IPS-18c (cell line): ENCODE measurements around the gene MXRA8.
"Not testable (repeated sequence)": the region's sequence is repeated elsewhere in the genome, so short reads cannot be mapped to it uniquely, and the experiment has no call there.

Experiments used
- H3K4me3 ChIP-seq: 2 replicates; pipeline ENCODE4 v1.7.0; 2013; ENCODE audit warnings: low read depth, mild to moderate bottlenecking, low read length, moderate library complexity; ENCODE audit not compliant: insufficient read depth
- H3K9me3 ChIP-seq: one replicate; pipeline ENCODE4 v1.6.1; 2013; ENCODE audit warnings: mild to moderate bottlenecking, low read length, moderate library complexity; ENCODE audit not compliant: control insufficient read depth, insufficient read depth

Gene MXRA8

GRCh38 chr1:1397839-1398523 is 39.6 kb upstream of the MXRA8 start:
- peak overlapping the region; percentile 93 for H3K4me3 ChIP-seq
- peaks cover 2% of the 10 kb centered on the region for H3K9me3 ChIP-seq

- Histone ChIP-seq H3K4me3 (no peak overlapping the region), H3K9me3 (peaks cover 2% of the 10 kb centered on the region)
Measured at GRCh38 chr1:1395166-1395565, 36.8 kb upstream of the MXRA8 start.

- no peak overlapping the region for H3K4me3 ChIP-seq
Measured at GRCh38 chr1:1394116-1394515, 35.8 kb upstream of the MXRA8 start.

DNA sequence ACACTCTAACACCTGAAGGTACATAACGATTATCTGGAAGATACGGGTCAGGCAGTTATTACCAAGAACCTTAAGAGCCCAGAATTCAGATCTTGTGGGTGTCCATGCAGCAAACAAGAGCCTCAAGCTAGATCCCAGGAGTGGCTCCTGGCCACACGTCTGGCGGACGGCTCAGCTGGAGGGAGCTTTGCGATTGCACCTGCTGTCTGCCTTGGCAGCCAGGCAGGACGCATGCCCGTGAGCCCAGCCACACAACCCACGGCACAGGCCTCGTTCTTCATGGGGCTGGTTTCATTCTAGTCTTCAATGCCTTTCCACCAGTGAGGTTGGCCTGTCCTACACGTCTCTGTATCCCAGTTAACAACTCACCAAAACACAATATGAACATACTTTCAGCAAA is 35.1 kb upstream of the MXRA8 start:
- Histone ChIP-seq H3K9me3 (peaks cover 2% of the 10 kb centered on the region), H3K4me3 (no peak overlapping the region)

More at GRCh38 chr1:1394116-1394515, 35.8 kb upstream of the MXRA8 start:
- H3K9me3 ChIP-seq: peaks cover 2% of the 10 kb centered on the region

- peaks cover 2% of the 10 kb centered on the region for H3K9me3 ChIP-seq
- no peak overlapping the region for H3K4me3 ChIP-seq
Measured at GRCh38 chr1:1393014-1393413, 34.7 kb upstream of the MXRA8 start.

DNA sequence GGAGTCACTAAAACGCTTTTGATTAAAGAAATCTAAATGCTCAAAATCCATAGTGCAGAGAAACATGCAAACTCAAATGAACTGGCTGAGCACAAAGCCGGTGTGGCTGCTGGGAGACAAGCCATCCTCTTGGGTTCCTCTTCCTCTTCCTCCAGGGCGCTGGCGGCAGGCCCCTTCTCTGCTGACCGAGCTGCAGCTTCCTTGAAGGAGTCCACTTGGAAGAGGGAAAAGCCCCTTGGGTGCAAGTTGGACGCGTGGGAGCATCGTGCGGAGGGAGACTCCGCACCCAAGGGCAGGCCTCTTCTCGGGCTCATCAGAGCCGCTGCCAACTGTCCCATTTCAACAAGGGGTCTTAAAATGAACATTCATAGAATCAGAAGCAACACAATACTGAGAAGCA is 32.9 kb upstream of the MXRA8 start:
- no peak overlapping the region for H3K4me3 ChIP-seq
- peaks cover 2% of the 10 kb centered on the region for H3K9me3 ChIP-seq

GRCh38 chr1:1390675-1391074 is 32.3 kb upstream of the MXRA8 start:
- H3K4me3 ChIP-seq: no peak overlapping the region
- H3K9me3 ChIP-seq: peaks cover 2% of the 10 kb centered on the region

DNA sequence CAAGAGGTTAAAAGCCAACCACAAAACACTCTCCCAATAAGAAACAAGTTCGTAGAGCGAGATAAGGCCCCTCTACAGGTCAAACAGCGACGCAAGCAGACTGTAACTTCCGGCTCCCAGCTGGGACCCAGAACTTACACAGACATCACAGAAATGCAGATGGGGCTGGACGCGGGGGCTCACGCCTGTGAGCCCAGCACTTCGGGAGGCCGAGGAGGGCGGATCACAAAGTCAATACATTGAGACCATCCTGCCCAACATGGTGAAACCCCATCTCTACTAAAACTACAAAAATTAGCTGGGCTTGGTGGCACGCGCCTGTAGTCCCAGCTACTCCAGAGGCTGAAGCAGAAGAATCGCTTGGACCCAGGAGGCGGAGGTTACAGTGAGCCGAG is 29.7 kb upstream of the MXRA8 start:
- Histone ChIP-seq H3K4me3 (no peak overlapping the region), H3K9me3 (no peaks in the 10 kb centered on the region)

DNA sequence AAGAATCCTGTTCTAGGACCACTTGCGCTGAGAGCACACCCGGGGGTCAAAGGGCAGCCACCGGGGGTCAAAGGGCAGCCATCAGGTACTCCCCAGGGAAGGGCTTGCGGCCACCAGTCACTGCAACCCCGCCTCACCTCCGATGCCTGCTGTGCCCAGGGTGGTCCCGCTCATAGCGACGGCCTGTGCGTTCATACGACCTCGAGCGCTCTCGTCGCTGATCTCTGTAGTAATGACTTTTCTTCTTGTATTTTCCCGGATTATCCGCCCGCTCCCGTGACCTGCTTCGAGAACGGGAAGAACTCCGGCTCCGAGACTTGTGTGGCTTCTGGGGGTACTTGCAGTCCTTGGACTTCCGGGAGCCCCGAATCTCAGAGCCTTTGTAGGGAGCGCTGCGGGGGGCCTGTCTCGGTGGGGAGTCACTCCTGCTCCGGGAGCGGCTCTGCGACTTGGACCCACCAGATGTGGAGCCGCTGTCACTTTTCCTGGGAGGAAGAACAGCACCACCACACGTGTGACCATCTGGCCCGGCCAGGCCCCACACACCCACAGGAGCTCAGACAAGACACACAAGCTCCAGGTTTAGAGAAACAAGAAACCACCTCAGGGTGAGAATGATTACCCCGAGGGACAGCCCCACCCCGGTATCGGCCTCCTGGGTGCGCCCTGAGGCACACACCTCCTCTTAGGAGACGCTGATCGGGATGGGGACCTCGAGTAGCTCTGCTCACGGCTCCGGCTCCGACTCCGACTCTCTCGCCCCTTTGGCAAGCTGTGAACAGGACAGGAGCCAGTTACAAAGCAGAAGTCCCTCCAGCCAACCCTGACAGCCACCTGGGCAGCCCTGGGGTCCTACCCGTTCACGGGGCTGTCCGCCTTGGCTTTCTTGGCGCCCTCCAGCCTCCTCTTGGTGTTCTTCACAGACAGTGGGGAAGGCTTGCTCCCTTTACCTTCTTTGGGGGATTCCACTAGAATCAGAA is 29.0 kb upstream of the MXRA8 start:
- H3K4me3 ChIP-seq: no peak overlapping the region
- no peaks in the 10 kb centered on the region for H3K9me3 ChIP-seq

DNA sequence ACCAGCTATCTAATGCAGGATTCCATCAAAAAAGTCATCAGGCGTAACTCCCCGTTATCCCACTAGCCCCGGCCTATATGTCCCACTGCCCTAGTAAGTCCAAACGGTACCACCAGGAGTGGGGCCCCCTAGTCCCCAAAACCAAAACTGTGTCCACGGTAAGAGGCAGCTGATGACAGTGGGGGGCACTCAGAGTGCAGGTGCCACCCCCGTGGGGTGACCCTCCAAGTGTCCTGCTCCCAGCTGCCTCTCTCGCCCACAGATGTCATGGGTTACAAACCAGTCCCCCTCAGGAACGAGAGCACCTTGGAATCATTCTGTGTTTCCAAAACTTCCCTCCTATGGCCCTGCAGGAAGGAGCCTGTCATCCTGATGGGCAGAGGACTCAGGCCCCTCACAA is 27.6 kb upstream of the MXRA8 start:
- no peak overlapping the region for H3K4me3 ChIP-seq
- no peaks in the 10 kb centered on the region for H3K9me3 ChIP-seq

DNA sequence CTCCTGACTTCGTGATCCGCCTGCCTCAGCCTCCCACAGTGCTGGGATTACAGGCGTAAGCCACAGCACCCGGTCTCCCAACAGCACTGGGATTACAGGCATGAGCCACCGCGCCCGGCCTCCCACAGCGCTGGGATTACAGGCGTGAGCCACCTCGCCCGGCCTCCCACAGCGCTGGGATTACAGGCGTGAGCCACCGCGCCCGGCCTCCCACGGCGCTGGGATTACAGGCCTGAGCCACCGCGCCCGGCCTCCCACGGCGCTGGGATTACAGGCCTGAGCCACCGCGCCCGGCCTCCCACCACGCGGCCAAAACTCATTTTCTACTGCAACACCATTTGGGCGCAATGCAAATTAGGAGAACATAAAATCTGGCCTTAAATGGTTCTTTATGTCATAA is 27.0 kb upstream of the MXRA8 start:
- not testable (repeated sequence) for H3K4me3 ChIP-seq, H3K9me3 ChIP-seq

GRCh38 chr1:1381294-1381693 is 22.9 kb upstream of the MXRA8 start:
- Histone ChIP-seq H3K9me3 (no peaks in the 10 kb centered on the region), H3K4me3 (no peak overlapping the region)

GRCh38 chr1:1380860-1381259 is 22.5 kb upstream of the MXRA8 start:
- Histone ChIP-seq H3K9me3 (no peaks in the 10 kb centered on the region), H3K4me3 (no peak overlapping the region)

DNA sequence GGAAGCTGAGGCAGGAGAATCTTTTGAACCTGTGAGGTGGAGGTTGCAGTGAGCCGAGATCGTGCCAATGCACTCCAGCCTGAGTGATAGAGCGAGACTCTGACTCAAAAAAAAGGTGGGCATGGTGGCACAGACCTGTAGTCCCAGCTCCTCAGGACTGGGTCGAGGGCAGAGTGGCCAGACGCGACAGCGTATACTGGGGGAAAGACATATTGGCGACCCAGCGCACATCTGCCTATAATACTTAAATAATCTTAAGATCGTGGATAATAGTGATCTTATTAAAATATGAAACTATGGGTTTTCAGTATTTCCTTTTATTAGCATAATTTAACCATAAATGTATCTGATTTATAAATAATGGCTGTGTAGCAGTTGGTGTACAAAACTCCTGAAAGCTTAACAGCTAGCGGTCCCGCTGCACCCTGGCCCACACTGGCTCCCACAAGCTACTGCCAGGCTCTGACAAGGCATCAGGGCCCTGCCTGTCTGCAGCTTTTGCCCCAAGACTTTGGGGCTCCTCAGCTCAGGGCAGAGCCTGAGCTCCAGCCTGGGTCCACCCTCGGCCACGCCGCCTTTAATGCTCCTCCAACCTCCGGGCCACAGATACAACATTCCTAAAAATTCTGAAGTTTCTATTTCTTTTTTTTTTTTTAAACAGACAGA is 19.3 kb upstream of the MXRA8 start:
- peaks cover 2% of the 10 kb centered on the region for H3K9me3 ChIP-seq
- no peak overlapping the region for H3K4me3 ChIP-seq

- H3K9me3 ChIP-seq: peaks cover 2% of the 10 kb centered on the region
- no peak overlapping the region for H3K4me3 ChIP-seq
Measured at GRCh38 chr1:1376551-1377226, 18.3 kb upstream of the MXRA8 start.

GRCh38 chr1:1374929-1375662 is 16.7 kb upstream of the MXRA8 start, which contains the start of gene AURKAIP1:
AURKAIP1 (minus strand) TSS chr1:1375207; CDS start chr1:1374756, 451 bp downstream.
- peak within 1 kb of the TSS; percentile 88 for H3K4me3 ChIP-seq
- peaks cover 2% of the 10 kb centered on the region for H3K9me3 ChIP-seq

- H3K9me3 ChIP-seq: peaks cover 2% of the 10 kb centered on the region
- H3K4me3 ChIP-seq: peak overlapping the region; percentile 88
Measured at GRCh38 chr1:1374589-1374928, 16.2 kb upstream of the MXRA8 start.
